Right ventricle myocardium inferior (tissue), 1 donor: ENCODE data around the gene KCNK5. TPM values are rescaled to one million over a fixed set of nuclear protein-coding genes. Genes with fewer than 3 reads are reported as not detected.

Source experiments
- ATAC-seq: fragments of 200-7000 bp; cut with Tn5 transposase; one replicate; pipeline ENCODE4 v1.9.1; 2020; ENCODE audit warnings: mild to moderate bottlenecking, moderate library complexity
- DNase-seq: peaks from one replicate; pipeline ENCODE4 v3.0.0; 2021; ENCODE audit errors: missing footprints
- intact Hi-C: fragments of 100-400 bp; cut with DNase I; formaldehyde crosslinking; loops from one replicate; pipeline ENCODE4 v1.11.0; 2022
- total RNA-seq: library from RNA; stranded (reverse); fragmentation: NEBNext Ultra II Directional; extraction: Animal tissue kit (Norgen Biotek cat#: 25700); gene quantifications from one replicate; pipeline ENCODE4 v1.2.1, GENCODE V29; 2021
- donor health status: DM: no; HTN: yes; CAD: no; lungs with severe emphysema.

The KCNK5 gene
- total RNA-seq, 1 donor from 2014 or later: 0.60 TPM

DNA sequence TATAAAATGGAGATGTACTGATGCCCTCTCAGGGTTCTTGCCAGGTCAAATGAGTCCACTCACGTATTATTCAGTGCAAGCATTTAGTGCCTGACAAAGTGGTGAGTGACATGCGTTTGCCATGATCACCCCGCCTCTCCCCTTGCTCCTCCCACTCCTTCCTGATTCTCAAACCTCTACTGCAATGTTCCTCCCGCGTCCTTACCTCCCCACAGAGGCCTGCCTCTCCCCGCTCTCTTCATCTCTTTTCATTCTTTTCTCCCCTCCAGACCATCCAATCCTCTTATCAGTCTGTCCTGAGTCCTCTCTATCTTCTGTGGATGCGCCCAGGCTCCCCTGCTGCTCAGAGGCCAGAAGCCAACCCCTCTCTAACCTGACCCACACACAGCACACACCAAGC lies 40.7 kb downstream of the KCNK5 start:
- ATAC-seq (no peak), DNase-seq (no peak)
- intact Hi-C loops: no loop called here

DNA sequence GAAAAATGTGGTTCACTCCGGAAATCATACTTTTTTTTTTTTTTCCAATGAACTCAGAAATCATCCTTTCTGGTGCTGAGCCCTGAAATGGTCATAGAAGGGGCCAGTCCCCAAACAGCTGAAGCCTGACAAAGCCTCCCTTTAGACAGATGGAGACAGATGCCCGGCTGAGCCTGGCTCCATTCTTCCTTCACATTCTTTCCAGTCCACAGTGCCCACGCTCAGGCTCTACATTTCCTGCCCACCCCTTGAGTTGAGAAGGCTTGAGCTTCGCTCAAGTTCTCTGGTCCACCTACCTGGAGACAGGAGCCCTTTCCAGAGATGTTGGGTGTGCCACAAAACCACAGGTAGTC lies 41.2 kb downstream of the KCNK5 start:
- intact Hi-C loops: no loop called here

GRCh38 chr6:39184906-39185580 lies 44.2 kb downstream of the KCNK5 start:
- ATAC-seq: no peak
- intact Hi-C loops: no loop called here
- DNase-seq: no peak

More for the DNA sequence above, 41.2 kb downstream of the KCNK5 start:
- no peak for ATAC-seq
- no peak for DNase-seq

DNA sequence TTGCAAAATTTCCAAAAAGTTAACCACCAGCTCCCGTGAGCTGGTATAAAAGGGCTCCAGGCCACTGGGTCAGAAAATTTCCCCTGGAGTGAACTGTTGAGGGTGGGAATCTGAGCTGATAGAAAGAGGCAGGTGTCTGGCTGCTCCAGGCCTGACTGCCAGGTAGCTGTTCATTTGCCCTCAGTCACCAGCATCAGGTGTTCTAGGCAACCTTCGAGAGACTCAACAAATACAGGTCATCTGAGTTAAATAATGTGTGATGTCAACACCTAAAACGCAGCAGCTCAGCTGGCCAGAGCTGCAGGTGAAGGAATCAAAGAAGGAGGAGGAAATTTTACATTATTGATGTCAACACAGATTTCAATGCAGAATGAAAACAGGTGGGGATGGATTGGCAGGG lies 46.7 kb downstream of the KCNK5 start:
- DNase-seq (no peak), ATAC-seq (no peak)
- intact Hi-C loops: no loop called here

GRCh38 chr6:39181826-39182225 lies 47.4 kb downstream of the KCNK5 start:
- intact Hi-C loops: no loop called here
- no peak for DNase-seq
- ATAC-seq: no peak

DNA sequence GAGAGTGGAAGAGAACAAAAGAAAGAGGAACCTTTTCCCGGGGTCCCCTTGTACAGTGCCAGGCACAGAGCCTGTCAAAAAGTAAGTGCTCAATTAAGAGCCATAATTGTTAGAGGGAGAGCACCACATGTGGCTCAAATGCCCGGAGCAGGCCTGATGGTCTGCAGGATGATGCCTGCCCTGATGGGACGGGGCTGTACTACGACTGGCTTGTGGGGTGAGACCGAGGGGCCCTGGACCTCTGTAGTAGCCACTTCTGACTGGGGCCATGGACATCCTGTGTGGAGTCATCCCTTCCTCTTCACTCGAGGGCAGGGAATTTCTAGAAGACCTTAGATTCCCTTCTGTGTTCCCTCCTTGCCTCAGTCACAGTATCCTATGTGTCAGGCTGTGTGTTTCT lies 47.9 kb downstream of the KCNK5 start:
- ATAC-seq: no peak

DNA sequence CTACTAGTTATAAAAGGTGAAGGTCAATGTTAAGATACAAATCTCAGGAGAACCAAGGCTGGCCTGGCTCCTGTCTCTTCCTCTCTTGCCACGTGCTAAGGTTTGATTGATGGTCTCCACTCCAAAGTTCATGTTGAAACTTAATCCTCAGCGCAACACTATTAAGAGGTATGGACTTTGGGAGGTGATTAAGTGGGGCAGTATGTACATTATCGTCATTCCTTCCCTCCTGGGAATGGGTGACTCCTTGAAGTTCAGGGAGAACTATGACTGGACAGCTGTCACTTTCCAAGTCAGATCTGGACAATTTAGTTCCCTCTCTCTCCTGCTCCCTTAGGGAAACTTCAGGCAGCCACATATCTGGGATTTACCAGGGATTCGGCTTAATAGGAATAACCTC lies 50.5 kb downstream of the KCNK5 start:
- DNase-seq (no peak), ATAC-seq (no peak)
- intact Hi-C loops: no loop called here

More for the DNA sequence above, 47.9 kb downstream of the KCNK5 start:
- intact Hi-C loops: no loop called here
- no peak for DNase-seq

- no peak for ATAC-seq
- no peak for DNase-seq
- intact Hi-C loops: no loop called here
These were observed 51.0 kb downstream of the KCNK5 start for GRCh38 chr6:39178235-39178634.

DNA sequence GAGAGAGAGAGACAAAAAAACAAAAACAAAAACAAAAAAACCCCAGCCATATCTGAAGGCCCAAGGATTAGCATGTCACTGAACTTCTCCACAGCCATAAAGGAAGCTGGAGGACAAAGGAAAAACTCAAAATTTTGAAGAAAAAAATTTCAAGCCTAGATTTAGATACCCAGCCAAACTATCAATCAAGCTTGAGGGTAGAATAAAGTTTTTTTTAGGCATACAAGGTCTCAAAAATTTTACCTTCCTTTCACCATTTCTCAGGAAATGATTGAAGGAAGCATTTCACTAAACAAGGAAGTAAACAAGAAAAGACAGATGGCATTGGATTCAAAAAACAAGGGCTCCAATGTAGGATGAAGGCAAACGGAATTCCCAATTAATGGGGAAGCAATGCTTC lies 52.1 kb downstream of the KCNK5 start:
- ATAC-seq (no peak), DNase-seq (no peak)
- intact Hi-C loops: no loop called here

GRCh38 chr6:39173270-39173669 lies 56.0 kb downstream of the KCNK5 start:
- DNase-seq: no peak
- no peak for ATAC-seq
- intact Hi-C loops: no loop called here

DNA sequence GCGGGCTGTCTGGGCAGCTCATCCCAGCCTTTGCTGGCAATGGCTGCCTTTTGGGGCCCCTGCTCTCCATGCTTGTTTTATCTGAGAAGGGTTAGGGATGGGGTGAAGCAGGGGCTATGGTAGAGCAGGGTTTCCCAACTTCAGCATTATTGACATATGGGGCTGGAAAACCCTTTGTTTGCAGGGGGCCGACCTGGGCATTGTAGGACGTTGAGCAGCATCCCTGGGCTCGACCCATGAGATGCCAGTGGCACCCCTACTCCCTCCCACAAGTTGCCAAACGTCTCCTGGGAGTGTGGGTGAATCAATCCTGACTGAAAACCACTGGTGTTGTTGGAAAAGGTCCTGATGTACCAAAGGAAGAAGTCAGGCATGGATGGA lies 56.9 kb downstream of the KCNK5 start:
- no peak for ATAC-seq
- intact Hi-C loops: no loop called here
- DNase-seq: no peak

- intact Hi-C loops: no loop called here
- ATAC-seq (no peak), DNase-seq (no peak)
These were observed 57.5 kb downstream of the KCNK5 start for GRCh38 chr6:39171489-39172376.

DNA sequence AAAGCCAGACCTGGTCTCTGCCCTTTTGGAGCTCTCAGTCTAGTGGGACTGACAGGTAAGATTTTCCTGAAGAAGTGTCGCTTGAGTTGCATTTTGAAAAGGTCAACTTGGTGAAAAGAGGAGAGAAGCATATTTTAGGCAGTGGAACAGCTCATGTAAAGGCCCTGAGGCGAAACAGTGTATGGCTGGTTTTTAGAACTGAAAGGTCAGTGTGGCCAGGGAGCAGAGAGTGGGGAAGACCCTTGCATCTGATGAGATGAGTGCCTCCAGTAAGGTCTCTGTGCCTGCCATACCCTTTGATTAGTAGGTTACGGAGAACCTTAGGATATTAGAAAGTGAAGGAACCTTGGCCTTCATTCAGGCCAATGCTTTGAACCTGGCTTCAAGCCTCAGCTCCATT lies 58.4 kb downstream of the KCNK5 start:
- intact Hi-C loops: no loop called here
- DNase-seq (no peak), ATAC-seq (no peak)

GRCh38 chr6:39170389-39170788 lies 58.9 kb downstream of the KCNK5 start:
- DNase-seq (no peak), ATAC-seq (no peak)
- intact Hi-C loops: no loop called here

- ATAC-seq (no peak), DNase-seq (no peak)
- intact Hi-C loops: loop anchor here (5.0 kb wide), 1 partner anchor 197 kb away; no protein-coding TSS in a partner anchor
These were observed 59.6 kb downstream of the KCNK5 start for GRCh38 chr6:39169448-39170344.

DNA sequence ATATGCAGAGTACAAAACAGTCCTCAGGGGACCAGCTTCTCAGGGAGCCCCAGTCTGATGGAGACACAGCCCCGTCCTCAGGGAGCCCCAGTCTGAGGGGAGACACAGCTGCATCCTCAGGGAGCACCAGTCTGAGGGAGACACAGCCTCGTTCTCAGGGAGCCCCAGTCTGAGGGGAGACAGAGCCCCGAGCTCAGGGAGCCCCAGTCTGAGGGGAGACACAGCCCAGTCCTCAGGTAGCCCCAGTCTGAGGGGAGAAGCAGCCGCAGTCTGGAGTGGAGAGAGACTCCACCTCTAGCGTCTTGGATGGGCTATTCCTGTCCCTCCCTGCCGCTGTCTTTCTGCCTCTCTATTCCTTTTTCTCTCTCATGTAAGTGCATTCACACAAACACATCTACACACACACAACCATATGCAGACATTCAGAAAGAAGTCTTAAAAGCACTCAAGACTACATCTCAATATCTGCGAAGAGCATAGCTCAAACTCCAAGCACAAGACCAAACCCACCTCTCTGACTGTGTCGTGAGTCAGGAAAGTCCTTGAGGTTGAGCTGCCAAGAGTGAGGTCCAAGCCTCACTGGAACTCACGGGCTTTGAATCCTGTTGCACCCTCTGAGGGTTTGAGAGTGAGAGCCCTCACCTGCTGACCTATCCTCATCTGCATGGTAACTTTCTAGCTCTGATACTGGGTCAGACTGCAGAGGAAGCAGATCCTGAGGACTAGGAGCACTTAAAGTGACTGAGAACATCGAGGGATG lies 61.2 kb downstream of the KCNK5 start:
- intact Hi-C loops: loop anchor here (2.0 to 5.0 kb wide), 2 partner anchors 135 to 196 kb away; no protein-coding TSS in a partner anchor
- no peak for ATAC-seq

GRCh38 chr6:39167321-39167720 lies 62.0 kb downstream of the KCNK5 start:
- intact Hi-C loops: loop anchor here (2.0 to 5.0 kb wide), 2 partner anchors 135 to 195 kb away; no protein-coding TSS in a partner anchor
- ATAC-seq (no peak), DNase-seq (no peak)

More for the DNA sequence above, 61.2 kb downstream of the KCNK5 start:
- DNase-seq: no peak

DNA sequence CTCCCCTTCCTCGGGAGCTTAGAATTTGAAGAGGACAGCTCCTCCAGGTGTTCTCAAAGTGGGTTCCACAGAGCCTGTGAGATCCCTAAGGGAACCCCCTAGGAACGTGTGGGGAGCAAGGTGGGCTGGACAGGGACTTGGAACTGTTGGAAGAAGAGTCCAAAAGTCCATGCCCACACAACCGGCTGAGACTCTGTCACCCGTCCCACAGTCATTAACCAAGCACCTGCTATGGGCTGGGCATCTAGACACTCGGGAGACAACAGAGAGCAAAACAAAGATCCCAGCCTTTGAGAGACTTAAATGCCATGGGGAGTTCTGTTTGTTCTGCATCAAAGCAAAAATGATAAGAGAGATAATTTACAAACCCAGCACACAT lies 62.4 kb downstream of the KCNK5 start:
- DNase-seq: no peak
- no peak for ATAC-seq
- intact Hi-C loops: loop anchor here (2.0 to 5.0 kb wide), 2 partner anchors 136 to 195 kb away; no protein-coding TSS in a partner anchor
